GM12891 (cell line): ENCODE data around the gene AP1G1.

Source experiments
- POLR2A ChIP-seq: IDR thresholded peaks from 2 replicates; pipeline ENCODE4 v1.6.1; 2011; ENCODE audit warnings: low read depth, low read length, control low read depth
- POLR2AphosphoS5 ChIP-seq: IDR thresholded peaks from 2 replicates; pipeline ENCODE4 v1.6.1; 2011; ENCODE audit warnings: low read depth, low read length, control low read depth

DNA sequence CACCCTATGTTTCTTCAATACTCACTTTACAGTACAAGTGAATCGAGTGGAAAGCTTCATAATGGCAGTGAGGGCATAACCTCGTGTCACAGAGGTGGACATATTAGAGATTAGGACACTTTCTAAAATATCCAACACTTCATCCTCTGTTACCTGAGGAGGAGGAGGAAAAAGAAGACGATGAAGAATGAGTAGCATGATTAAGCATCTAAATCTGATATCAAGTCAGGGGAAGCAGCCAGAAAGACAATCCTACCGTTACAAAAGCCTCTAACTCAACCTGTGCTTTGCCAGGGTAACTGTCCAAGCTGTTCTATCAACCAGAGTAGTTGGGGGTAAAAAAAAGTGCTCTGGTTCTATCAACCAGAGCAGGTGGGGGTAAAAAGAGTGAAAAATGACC, 60.4 kb downstream of the AP1G1 start:
- TF ChIP-seq POLR2AphosphoS5 = no peak
- TF ChIP-seq POLR2A = no peak
